Peyer's patch (tissue), 4 donors: ENCODE data around the gene BEST3. TPM values are rescaled to one million over a fixed set of nuclear protein-coding genes. Genes with fewer than 3 reads are reported as not detected.
"Not testable (repeated sequence)": the region's sequence is repeated elsewhere in the genome, so short reads cannot be mapped to it uniquely, and the experiment has no call there.

Source experiments
- DNase-seq, 3 donors: peaks; one replicate each; pipeline ENCODE4 v3.0.0-alpha.2; 2017 to 2019
- H3K27ac ChIP-seq, 4 donors: fragments of 200-600 bp; sonication (generic); one replicate each; pipeline ENCODE4 v1.5.1; 2016 to 2019
- H3K27me3 ChIP-seq, 2 donors: fragments of 200-600 bp; sonication (generic); one replicate each; pipeline ENCODE4 v1.5.1; 2019
- H3K36me3 ChIP-seq, 3 donors: fragments of 200-600 bp; sonication (generic); one replicate each; pipeline ENCODE4 v1.5.1; 2016 to 2019
- H3K4me1 ChIP-seq, 4 donors: fragments of 200-600 bp; sonication (generic); one replicate each; pipeline ENCODE4 v1.5.1; 2016 to 2019
- H3K4me3 ChIP-seq, 4 donors: fragments of 200-600 bp; sonication (generic); 1 replicate in 3 of 4; 2 replicates in 1 of 4; pipeline ENCODE4 v1.5.1; 2016 to 2019; ENCODE audit warnings: mild to moderate bottlenecking in 1 of 4
- H3K9me3 ChIP-seq, 4 donors: fragments of 200-600 bp; sonication (generic); one replicate each; pipeline ENCODE4 v1.5.1; 2016 to 2019; ENCODE audit warnings: mild to moderate bottlenecking in 1 of 4
- POLR2A ChIP-seq, 2 donors: fragments of 450-650 bp; IDR thresholded peaks; one replicate each; pipeline ENCODE4 v1.5.1; 2017; ENCODE audit warnings: antibody characterized with exemption in 2 of 2, mild to moderate bottlenecking in 2 of 2, moderate library complexity in 2 of 2
- total RNA-seq, 4 donors: library from RNA; depleted of rRNA; stranded (reverse); fragments of >200 nt; gene quantifications; one replicate each; pipeline ENCODE4 v1.1.0, GENCODE V29; 2016
- TF ChIP-seq, protein P1 (sequence below), 6 experiments: fragments of 450-650 bp in 4 of 6; fragments of 200-600 bp in 2 of 6; sonication (generic) in 1 of 6; IDR thresholded peaks; one replicate each; pipeline ENCODE4 v1.5.1; 2017 to 2019; ENCODE audit warnings: antibody characterized with exemption in 6 of 6, mild to moderate bottlenecking in 3 of 6, moderate library complexity in 1 of 6

Gene BEST3
- total RNA-seq, 4 donors from 2014 or later: 0.35 TPM; not detected in 3

DNA sequence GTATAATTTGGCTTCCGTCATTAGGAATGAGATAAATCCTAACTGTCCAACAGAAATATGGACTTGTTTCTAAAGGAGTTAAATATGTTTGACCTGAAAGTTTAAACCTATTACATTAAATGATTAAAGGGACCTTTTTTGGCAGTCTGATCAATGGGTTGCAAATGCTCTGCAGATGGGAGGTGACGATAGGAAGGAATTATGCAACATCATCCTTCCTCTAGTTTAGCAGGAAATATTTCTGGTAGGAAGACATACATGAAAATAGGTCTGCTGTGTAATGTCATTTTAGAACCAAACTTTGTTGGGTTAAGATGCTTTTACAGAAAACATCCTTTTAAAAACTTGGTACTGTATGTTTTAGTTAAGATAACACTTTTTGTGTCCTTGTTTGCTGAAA, 91.0 kb downstream of the BEST3 start:
- Histone ChIP-seq H3K27me3 (no peaks in the 10 kb centered on the region), H3K4me1 (no peaks in the 10 kb centered on the region), H3K36me3 (no peaks in the 10 kb centered on the region), H3K4me3 (no peak overlapping the region), H3K9me3 (no peaks in the 10 kb centered on the region), H3K27ac (no peak overlapping the region)
- no peak for TF ChIP-seq POLR2A (IDR thresholded peaks at IDR 0.05)
- TF ChIP-seq, protein P1, sequence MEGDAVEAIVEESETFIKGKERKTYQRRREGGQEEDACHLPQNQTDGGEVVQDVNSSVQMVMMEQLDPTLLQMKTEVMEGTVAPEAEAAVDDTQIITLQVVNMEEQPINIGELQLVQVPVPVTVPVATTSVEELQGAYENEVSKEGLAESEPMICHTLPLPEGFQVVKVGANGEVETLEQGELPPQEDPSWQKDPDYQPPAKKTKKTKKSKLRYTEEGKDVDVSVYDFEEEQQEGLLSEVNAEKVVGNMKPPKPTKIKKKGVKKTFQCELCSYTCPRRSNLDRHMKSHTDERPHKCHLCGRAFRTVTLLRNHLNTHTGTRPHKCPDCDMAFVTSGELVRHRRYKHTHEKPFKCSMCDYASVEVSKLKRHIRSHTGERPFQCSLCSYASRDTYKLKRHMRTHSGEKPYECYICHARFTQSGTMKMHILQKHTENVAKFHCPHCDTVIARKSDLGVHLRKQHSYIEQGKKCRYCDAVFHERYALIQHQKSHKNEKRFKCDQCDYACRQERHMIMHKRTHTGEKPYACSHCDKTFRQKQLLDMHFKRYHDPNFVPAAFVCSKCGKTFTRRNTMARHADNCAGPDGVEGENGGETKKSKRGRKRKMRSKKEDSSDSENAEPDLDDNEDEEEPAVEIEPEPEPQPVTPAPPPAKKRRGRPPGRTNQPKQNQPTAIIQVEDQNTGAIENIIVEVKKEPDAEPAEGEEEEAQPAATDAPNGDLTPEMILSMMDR (IDR thresholded peaks at IDR 0.05): no peak
- DNase-seq: no peak

DNA sequence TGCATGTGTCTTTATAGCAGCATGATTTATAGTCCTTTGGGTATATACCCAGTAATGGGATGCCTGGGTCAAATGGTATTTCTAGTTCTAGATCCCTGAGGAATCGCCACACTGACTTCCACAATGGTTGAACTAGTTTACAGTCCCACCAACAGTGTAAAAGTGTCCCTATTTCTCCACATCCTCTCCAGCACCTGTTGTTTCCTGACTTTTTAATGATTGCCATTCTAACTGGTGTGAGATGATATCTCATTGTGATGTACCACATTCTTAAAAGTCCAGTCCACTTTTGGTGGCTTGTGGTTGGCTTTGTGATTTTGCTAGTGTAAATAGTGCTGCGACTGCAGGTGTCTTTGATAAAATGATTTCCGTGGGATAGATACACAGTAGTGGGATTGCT, 94.8 kb downstream of the BEST3 start:
- not testable (repeated sequence) for H3K4me3 ChIP-seq, DNase-seq, H3K4me1 ChIP-seq, H3K27me3 ChIP-seq, H3K27ac ChIP-seq, H3K9me3 ChIP-seq
- peaks cover 0 to 34% (median 0%) of the 10 kb centered on the region in 3 donors for H3K36me3 ChIP-seq

Other genes with a start within 250 kb of the BEST3 start
- 10 to 100 TPM; 14.6 to 64.4 (median 43.2) TPM for gene FRS2, start 228.9 kb downstream of the BEST3 start, total RNA-seq
- 10 to 100 TPM; 37.7 to 82.5 (median 59.4) TPM for gene CCT2, start 113.8 kb downstream of the BEST3 start, total RNA-seq
- gene LRRC10, start 88.4 kb downstream of the BEST3 start, total RNA-seq: not detected
- gene RAB3IP, start 39.6 kb upstream of the BEST3 start, total RNA-seq: 10 to 100 TPM; 58.2 to 83.3 (median 70.2) TPM
- 10 to 100 TPM; 12.4 to 60.1 (median 54.5) TPM for gene MYRFL, start 125.9 kb upstream of the BEST3 start, total RNA-seq